Measurements from ENCODE around the gene TMEM115. TPM values are rescaled to one million over a fixed set of nuclear protein-coding genes. Genes with fewer than 3 reads are reported as not detected.

Gene TMEM115
- total and polyA plus RNA-seq, 9 of the 15 experiments (the other 6 are each of a cell fraction or from before 2014, with no cell fraction given), result 1.6 to 26.9 (median 14.1) TPM

DNA sequence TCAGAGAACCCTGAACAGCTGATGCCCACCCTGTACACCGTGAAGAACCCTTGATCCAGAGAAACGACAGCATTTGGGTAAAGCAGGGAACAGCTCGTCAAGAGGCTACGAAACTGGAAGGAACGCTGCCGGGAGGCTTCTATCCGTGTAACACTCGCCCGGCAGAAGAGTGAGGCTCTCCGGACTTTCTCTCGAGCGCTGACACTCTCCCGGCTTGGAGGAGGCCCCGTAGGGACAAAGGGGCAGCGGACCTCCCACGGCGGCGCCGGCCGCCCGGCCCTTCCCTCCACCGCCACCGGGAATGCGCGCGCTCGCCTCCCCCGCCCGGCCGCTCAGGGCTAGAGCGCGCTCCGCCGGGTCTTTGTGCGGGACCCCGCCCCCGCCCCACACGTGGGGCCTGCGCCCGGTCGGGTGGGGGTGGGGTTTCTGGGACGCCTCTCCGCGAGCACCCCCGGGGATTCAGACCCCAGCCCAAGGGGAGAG, 38.4 kb downstream of the TMEM115 start (continued):
- TF ChIP-seq, protein P1, sequence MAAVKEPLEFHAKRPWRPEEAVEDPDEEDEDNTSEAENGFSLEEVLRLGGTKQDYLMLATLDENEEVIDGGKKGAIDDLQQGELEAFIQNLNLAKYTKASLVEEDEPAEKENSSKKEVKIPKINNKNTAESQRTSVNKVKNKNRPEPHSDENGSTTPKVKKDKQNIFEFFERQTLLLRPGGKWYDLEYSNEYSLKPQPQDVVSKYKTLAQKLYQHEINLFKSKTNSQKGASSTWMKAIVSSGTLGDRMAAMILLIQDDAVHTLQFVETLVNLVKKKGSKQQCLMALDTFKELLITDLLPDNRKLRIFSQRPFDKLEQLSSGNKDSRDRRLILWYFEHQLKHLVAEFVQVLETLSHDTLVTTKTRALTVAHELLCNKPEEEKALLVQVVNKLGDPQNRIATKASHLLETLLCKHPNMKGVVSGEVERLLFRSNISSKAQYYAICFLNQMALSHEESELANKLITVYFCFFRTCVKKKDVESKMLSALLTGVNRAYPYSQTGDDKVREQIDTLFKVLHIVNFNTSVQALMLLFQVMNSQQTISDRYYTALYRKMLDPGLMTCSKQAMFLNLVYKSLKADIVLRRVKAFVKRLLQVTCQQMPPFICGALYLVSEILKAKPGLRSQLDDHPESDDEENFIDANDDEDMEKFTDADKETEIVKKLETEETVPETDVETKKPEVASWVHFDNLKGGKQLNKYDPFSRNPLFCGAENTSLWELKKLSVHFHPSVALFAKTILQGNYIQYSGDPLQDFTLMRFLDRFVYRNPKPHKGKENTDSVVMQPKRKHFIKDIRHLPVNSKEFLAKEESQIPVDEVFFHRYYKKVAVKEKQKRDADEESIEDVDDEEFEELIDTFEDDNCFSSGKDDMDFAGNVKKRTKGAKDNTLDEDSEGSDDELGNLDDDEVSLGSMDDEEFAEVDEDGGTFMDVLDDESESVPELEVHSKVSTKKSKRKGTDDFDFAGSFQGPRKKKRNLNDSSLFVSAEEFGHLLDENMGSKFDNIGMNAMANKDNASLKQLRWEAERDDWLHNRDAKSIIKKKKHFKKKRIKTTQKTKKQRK (IDR thresholded peaks at IDR 0.05; ENCODE audit: borderline replicate concordance, low read depth, low read length), result no peak
- TF ChIP-seq MED1 (CRISPR knock-in tag; IDR thresholded peaks at IDR 0.05; ENCODE audit: borderline replicate concordance) (no peak), TARDBP (IDR thresholded peaks at IDR 0.05) (no peak), CBX5 (IDR thresholded peaks at IDR 0.05; ENCODE audit: borderline replicate concordance, low read depth) (no peak), RB1 (IDR thresholded peaks at IDR 0.05; ENCODE audit: low read depth) (no peak; the same call in 1 of the 2 replicates), TAF1 (IDR thresholded peaks at IDR 0.05; ENCODE audit: control insufficient read depth, extremely low read depth, insufficient read depth, low read length, severe bottlenecking) (peak; percentile 54), NELFE (IDR thresholded peaks at IDR 0.05; ENCODE audit: insufficient read depth, insufficient read length) (no peak), ZBTB7A (IDR thresholded peaks at IDR 0.05; ENCODE audit: borderline replicate concordance, control insufficient read depth, low read depth, low read length) (peak; percentile 86; the same call in 1 of the 2 replicates), ZNF780A (CRISPR knock-in tag; IDR thresholded peaks at IDR 0.05) (no peak), SIRT6 (IDR thresholded peaks at IDR 0.05; ENCODE audit: low read depth, low read length) (no peak), SLC30A9 (CRISPR knock-in tag; IDR thresholded peaks at IDR 0.05) (no peak), TGIF2 (CRISPR knock-in tag; IDR thresholded peaks at IDR 0.05) (no peak), ARNT (IDR thresholded peaks at IDR 0.05) (no peak), PYGO2 (tag; IDR thresholded peaks at IDR 0.05) (no peak), CAMTA2 (CRISPR knock-in tag; conservative IDR thresholded peaks at IDR 0.05) (no peak), EP400 (IDR thresholded peaks at IDR 0.05) (0 out of 2 replicates have a peak, but pooled peaks have one; percentile 31), HMG20A (CRISPR knock-in tag; conservative IDR thresholded peaks at IDR 0.05) (no peak), TEAD1 (CRISPR knock-in tag; IDR thresholded peaks at IDR 0.05) (peak; percentile 33 to 69; a peak in 2 of 4 replicates), ZNF175 (CRISPR knock-in tag; IDR thresholded peaks at IDR 0.05; ENCODE audit: low read depth) (no peak), MTF1 (CRISPR knock-in tag; IDR thresholded peaks at IDR 0.05; ENCODE audit: borderline replicate concordance) (no peak), TCFL5 (CRISPR knock-in tag; conservative IDR thresholded peaks at IDR 0.05) (no peak), KAT2B (IDR thresholded peaks at IDR 0.05; ENCODE audit: low read depth, low read length) (no peak), HEY1 (CRISPR knock-in tag; IDR thresholded peaks at IDR 0.05; ENCODE audit: borderline replicate concordance) (no peak)
- TF ChIP-seq, protein P2, sequence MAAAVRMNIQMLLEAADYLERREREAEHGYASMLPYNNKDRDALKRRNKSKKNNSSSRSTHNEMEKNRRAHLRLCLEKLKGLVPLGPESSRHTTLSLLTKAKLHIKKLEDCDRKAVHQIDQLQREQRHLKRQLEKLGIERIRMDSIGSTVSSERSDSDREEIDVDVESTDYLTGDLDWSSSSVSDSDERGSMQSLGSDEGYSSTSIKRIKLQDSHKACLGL (CRISPR knock-in tag; IDR thresholded peaks at IDR 0.05; ENCODE audit: borderline replicate concordance, poor library complexity, severe bottlenecking), result peak; percentile 52
- TF ChIP-seq, protein P3, sequence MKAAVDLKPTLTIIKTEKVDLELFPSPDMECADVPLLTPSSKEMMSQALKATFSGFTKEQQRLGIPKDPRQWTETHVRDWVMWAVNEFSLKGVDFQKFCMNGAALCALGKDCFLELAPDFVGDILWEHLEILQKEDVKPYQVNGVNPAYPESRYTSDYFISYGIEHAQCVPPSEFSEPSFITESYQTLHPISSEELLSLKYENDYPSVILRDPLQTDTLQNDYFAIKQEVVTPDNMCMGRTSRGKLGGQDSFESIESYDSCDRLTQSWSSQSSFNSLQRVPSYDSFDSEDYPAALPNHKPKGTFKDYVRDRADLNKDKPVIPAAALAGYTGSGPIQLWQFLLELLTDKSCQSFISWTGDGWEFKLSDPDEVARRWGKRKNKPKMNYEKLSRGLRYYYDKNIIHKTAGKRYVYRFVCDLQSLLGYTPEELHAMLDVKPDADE (conservative IDR thresholded peaks at IDR 0.05; ENCODE audit: control insufficient read depth, low read depth, low read length), result peak; percentile 67; the same call in 1 of the 2 replicates
